ENCODE results near the gene MAPKAP1. TPM values are rescaled to one million over a fixed set of nuclear protein-coding genes. Genes with fewer than 3 reads are reported as not detected.
"Not testable (repeated sequence)": the region's sequence is repeated elsewhere in the genome, so short reads cannot be mapped to it uniquely, and the experiment has no call there.

Gene MAPKAP1
- total RNA-seq, 4 donors from 2014 or later = 76.5 to 141 (median 87.5) TPM

- TF ChIP-seq POLR2AphosphoS5 (IDR thresholded peaks at IDR 0.05) (no peak), POLR2A (IDR thresholded peaks at IDR 0.05) (no peak), CTCF (IDR thresholded peaks at IDR 0.05) (no peak), EP300 (IDR thresholded peaks at IDR 0.05) (no peak)
- H3K27ac ChIP-seq = no peak overlapping the region
- WGBS, 2 donors (ENCODE audit: low coverage in 1 of 2) = 6 to 9% methylated on average over 4 of the region's 4 CpGs
Observed at GRCh38 chr9:125568621-125569020, 138.4 kb downstream of the MAPKAP1 start.

GRCh38 chr9:125566051-125566450 is 141.0 kb downstream of the MAPKAP1 start:
- not testable (repeated sequence) for H3K4me3 ChIP-seq, ATAC-seq, H3K9me3 ChIP-seq, H3K27ac ChIP-seq, H3K36me3 ChIP-seq, H3K27me3 ChIP-seq
- H3K4me1 ChIP-seq = peaks cover 5 to 15% (median 8%) of the 10 kb centered on the region in 3 donors

More at GRCh38 chr9:125568621-125569020, 138.4 kb downstream of the MAPKAP1 start:
- H3K4me1 ChIP-seq = peaks cover 5 to 15% (median 8%) of the 10 kb centered on the region in 3 donors
- H3K36me3 ChIP-seq = no peaks in the 10 kb centered on the region
- no peak for ATAC-seq
- H3K4me3 ChIP-seq = no peak overlapping the region
- H3K27me3 ChIP-seq = no peaks in the 10 kb centered on the region
- H3K9me3 ChIP-seq = no peaks in the 10 kb centered on the region

- no peak for ATAC-seq
- Histone ChIP-seq H3K4me1 (peaks cover 5 to 15% (median 8%) of the 10 kb centered on the region in 3 donors), H3K27ac (no peak overlapping the region), H3K9me3 (no peaks in the 10 kb centered on the region), H3K4me3 (no peak overlapping the region), H3K27me3 (no peaks in the 10 kb centered on the region), H3K36me3 (no peaks in the 10 kb centered on the region)
- no peak for TF ChIP-seq CTCF (IDR thresholded peaks at IDR 0.05)
- TF ChIP-seq EP300 (IDR thresholded peaks at IDR 0.05) = no peak
- no peak for TF ChIP-seq POLR2A (IDR thresholded peaks at IDR 0.05)
- 88 to 100% methylated on average over 2 of the region's 2 CpGs for WGBS, 2 donors (ENCODE audit: low coverage in 1 of 2)
Observed at GRCh38 chr9:125565126-125565525, 141.9 kb downstream of the MAPKAP1 start.

- Histone ChIP-seq H3K36me3 (peaks cover 0 to 2% of the 10 kb centered on the region in 2 donors), H3K27me3 (no peaks in the 10 kb centered on the region), H3K9me3 (no peaks in the 10 kb centered on the region), H3K27ac (no peak overlapping the region), H3K4me3 (no peak overlapping the region), H3K4me1 (peaks cover 5 to 15% (median 8%) of the 10 kb centered on the region in 3 donors)
- TF ChIP-seq POLR2AphosphoS5 (IDR thresholded peaks at IDR 0.05) = no peak
- no peak for TF ChIP-seq EP300 (IDR thresholded peaks at IDR 0.05)
- no peak for TF ChIP-seq CTCF (IDR thresholded peaks at IDR 0.05)
- no peak for TF ChIP-seq POLR2A (IDR thresholded peaks at IDR 0.05)
- no peak for ATAC-seq
- WGBS, 2 donors (ENCODE audit: low coverage in 1 of 2) = 79 to 83% methylated on average over 4 of the region's 4 CpGs
Observed at GRCh38 chr9:125564631-125565030, 142.4 kb downstream of the MAPKAP1 start.

GRCh38 chr9:125561509-125562148 is 145.4 kb downstream of the MAPKAP1 start:
- Histone ChIP-seq H3K4me1 (peaks cover 0 to 7% (median 3%) of the 10 kb centered on the region in 3 donors), H3K4me3 (no peak overlapping the region), H3K9me3 (no peaks in the 10 kb centered on the region), H3K36me3 (peaks cover 0 to 9% of the 10 kb centered on the region in 2 donors), H3K27ac (no peak overlapping the region), H3K27me3 (no peaks in the 10 kb centered on the region)
- ATAC-seq = no peak
- WGBS, 2 donors (ENCODE audit: low coverage in 1 of 2) = 53 to 65% methylated on average over 4 of the region's 4 CpGs
- no peak for TF ChIP-seq POLR2AphosphoS5 (IDR thresholded peaks at IDR 0.05)
- no peak for TF ChIP-seq CTCF (IDR thresholded peaks at IDR 0.05)
- no peak for TF ChIP-seq POLR2A (IDR thresholded peaks at IDR 0.05)
- TF ChIP-seq EP300 (IDR thresholded peaks at IDR 0.05) = no peak

Measured in gastroesophageal sphincter (tissue), 4 donors.